Left lobe of liver (tissue), 2 donors: ENCODE data around the gene URB2. TPM values are rescaled to one million over a fixed set of nuclear protein-coding genes. Genes with fewer than 3 reads are reported as not detected.
"Not testable (repeated sequence)": the region's sequence is repeated elsewhere in the genome, so short reads cannot be mapped to it uniquely, and the experiment has no call there.

Experiments used
- ATAC-seq: fragments of 200-7000 bp; cut with Tn5 transposase; one replicate; pipeline ENCODE4 v1.9.1; 2020; ENCODE audit warnings: mild to moderate bottlenecking, moderate library complexity
- DNase-seq: peaks from one replicate; pipeline ENCODE4 v3.0.0-alpha.2; 2020; ENCODE audit warnings: low spot score
- total RNA-seq: library from RNA; stranded (reverse); gene quantifications from one replicate; pipeline ENCODE4 v1.2.1, GENCODE V29; 2021
- donor health status: DM: no; HTN: no; CAD: no; lungs with moderate emphysema.
- donor health status: DM: no; HTN: yes; CAD: no.

The URB2 gene
- total RNA-seq, 1 donor from 2014 or later, result 3.0 TPM

- DNase-seq, result no peak
- no peak for ATAC-seq
Observed at GRCh38 chr1:229689904-229690303, 63.9 kb downstream of the URB2 start.

- DNase-seq (no peak), ATAC-seq (no peak)
Observed at GRCh38 chr1:229690662-229691061, 64.6 kb downstream of the URB2 start.

DNA sequence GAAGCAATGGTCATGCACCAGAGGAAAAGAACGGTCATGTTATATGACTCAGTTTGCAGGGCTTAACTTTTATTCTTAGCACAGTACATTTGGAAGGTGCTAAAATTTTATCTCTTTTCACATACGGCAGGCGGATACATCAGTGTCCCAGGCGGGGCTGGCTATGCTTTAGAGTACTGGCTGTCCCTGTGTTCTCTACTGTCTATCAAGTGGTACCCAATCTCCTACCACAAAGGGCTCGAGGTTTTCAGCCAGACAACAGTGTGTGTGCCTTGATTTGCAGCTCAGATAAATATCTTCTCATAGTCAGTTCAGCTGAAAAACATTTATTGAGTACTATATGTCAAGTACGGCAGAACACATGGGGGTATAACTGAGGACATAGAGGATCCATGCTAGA, 65.3 kb downstream of the URB2 start:
- ATAC-seq (no peak), DNase-seq (no peak)

GRCh38 chr1:229693129-229693900, 67.3 kb downstream of the URB2 start:
- DNase-seq, result no peak
- no peak for ATAC-seq

- DNase-seq (no peak), ATAC-seq (no peak)
Observed at GRCh38 chr1:229694053-229694693, 68.1 kb downstream of the URB2 start.

- ATAC-seq (no peak), DNase-seq (no peak)
Observed at GRCh38 chr1:229696385-229696784, 70.3 kb downstream of the URB2 start.

DNA sequence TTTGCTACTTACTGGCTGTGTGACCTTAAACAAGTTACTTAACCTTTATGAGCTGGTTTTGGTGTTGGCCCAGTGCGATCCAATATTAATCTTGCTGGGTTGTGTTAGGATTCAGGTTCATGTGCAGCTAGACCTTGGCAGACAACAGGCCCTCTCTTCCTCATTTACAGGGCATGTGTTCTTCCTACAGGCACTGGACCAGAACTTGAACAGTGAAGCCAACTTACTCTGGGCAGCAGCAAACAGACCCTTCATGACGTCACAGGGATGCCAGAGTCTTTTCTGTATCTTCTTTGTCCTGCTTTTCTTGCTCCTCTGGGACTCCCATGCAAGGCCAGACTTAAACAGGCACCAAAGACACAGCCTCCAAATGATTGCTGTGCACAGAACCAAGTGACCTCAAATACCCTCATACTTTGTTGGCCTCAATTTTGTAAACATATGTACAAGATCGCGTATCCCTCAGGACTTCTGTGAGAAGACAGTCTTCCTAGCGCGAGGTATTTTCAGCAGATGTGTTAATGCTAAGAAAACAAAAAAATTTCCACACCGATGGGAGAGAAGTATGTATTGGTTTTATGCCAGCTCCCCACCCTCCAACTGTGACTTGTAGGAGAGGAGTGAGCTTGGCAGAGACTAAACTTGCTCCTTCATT, 73.7 kb downstream of the URB2 start:
- ATAC-seq (no peak), DNase-seq (no peak)

GRCh38 chr1:229704157-229704556, 78.1 kb downstream of the URB2 start:
- DNase-seq, result no peak
- no peak for ATAC-seq

DNA sequence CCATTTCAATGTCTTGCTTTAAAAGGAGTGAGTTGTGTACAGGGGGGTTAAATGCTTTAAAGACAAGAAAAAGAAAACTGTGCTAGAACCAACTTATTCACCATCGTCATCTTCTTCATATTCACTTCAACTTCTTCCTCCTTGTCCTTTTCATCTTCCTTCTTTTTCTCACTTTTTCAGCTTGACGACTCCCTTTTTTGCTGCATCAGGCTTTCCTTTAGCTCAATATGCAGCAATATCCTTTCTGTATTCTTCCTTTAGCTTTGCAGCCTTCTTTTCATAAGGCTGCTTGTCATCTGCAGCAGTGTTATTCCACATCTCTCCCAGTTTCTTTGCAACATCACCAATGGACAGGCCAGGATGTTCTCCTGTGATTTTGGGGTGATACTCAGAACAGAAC, 79.1 kb downstream of the URB2 start:
- ATAC-seq, result not testable (repeated sequence)

GRCh38 chr1:229707127-229707526, 81.1 kb downstream of the URB2 start:
- not testable (repeated sequence) for DNase-seq, ATAC-seq

More for the DNA sequence above, 79.1 kb downstream of the URB2 start:
- DNase-seq, result not testable (repeated sequence)

- DNase-seq, result no peak
- no peak for ATAC-seq
Observed at GRCh38 chr1:229709500-229710013, 83.5 kb downstream of the URB2 start.

Other genes with a start within 250 kb of the URB2 start
- gene ACTA1, start 192.2 kb upstream of the URB2 start, total RNA-seq, result not detected
- 12.1 TPM for gene NUP133, start 117.9 kb upstream of the URB2 start, total RNA-seq
- 16.4 TPM for gene ABCB10, start 67.5 kb upstream of the URB2 start, total RNA-seq
- gene TAF5L, start 125 bp upstream of the URB2 start, total RNA-seq, result 9.0 TPM